H1 (cell line): ENCODE measurements around the gene SLC1A3. TPM values are rescaled to one million over a fixed set of nuclear protein-coding genes. Genes with fewer than 3 reads are reported as not detected.

Experiments used
- CTCF ChIA-PET: fragments of 300-600 bp; sonication (Branson Sonifier 250); formaldehyde crosslinking; loops from one replicate; lab custom pipeline; 2021; ENCODE audit not compliant: partially characterized antibody; lab: Charles Lee
- POLR2A ChIA-PET: fragments of 300-600 bp; sonication (Branson Sonifier 250); formaldehyde crosslinking; loops from one replicate; lab custom pipeline; 2021; ENCODE audit warnings: inconsistent platforms; ENCODE audit not compliant: partially characterized antibody; lab: Charles Lee
- DNase-seq, 2 experiments: peaks; one replicate each; pipeline versions ENCODE4 v3.0.0 to v3.0.0-alpha.2; 2010 to 2022; ENCODE audit warnings: low spot score in 2 of 2, low read depth in 1 of 2, mixed read lengths in 1 of 2
- FAIRE-seq: peaks from 2 replicates; lab custom pipeline; 2011; peaks lifted over from hg19 to GRCh38; lab: Jason Lieb, UNC
- H2AFZ ChIP-seq: 2 replicates; pipeline ENCODE4 v1.8.1; 2012; ENCODE audit warnings: low read length, inconsistent platforms
- H2AK5ac ChIP-seq: 2 replicates; pipeline ENCODE4 v1.6.1; 2013; ENCODE audit warnings: low read depth, low read length
- H2BK120ac ChIP-seq: replicated peaks from 2 replicates; pipeline ENCODE3; 2013; ENCODE audit warnings: low read depth, low read length, inconsistent platforms
- H2BK12ac ChIP-seq: 2 replicates; pipeline ENCODE4 v1.6.1; 2013; ENCODE audit warnings: low read depth, low read length
- H2BK15ac ChIP-seq: 2 replicates; pipeline ENCODE4 v1.6.1; 2013; ENCODE audit warnings: low read length
- H2BK20ac ChIP-seq: 2 replicates; pipeline ENCODE4 v1.6.1; 2013; ENCODE audit warnings: low read length
- H2BK5ac ChIP-seq: 2 replicates; pipeline ENCODE4 v1.6.1; 2013; ENCODE audit warnings: low read depth, low read length
- H3K14ac ChIP-seq: 2 replicates; pipeline ENCODE4 v1.6.1; 2013; ENCODE audit warnings: inconsistent platforms; ENCODE audit not compliant: insufficient read length
- H3K18ac ChIP-seq: 2 replicates; pipeline ENCODE4 v1.6.1; 2013; ENCODE audit warnings: low read length; ENCODE audit errors: extremely low read depth
- H3K23ac ChIP-seq: 2 replicates; pipeline ENCODE4 v1.6.1; 2013; ENCODE audit warnings: inconsistent platforms; ENCODE audit not compliant: insufficient read length
- H3K23me2 ChIP-seq: 2 replicates; pipeline ENCODE4 v1.6.1; 2013; ENCODE audit warnings: low read depth, low read length
- H3K27ac ChIP-seq: 2 replicates; pipeline ENCODE4 v1.6.1; 2011; ENCODE audit warnings: low read depth, low read length, inconsistent platforms
- H3K27me3 ChIP-seq, 4 experiments: replicated peaks in 1 of 4; 1 replicate in 1 of 4; 2 replicates in 3 of 4; pipeline versions ENCODE4 v1.6.1 to v1.8.1; 2011 to 2013; ENCODE audit warnings: low read length in 3 of 4, mild to moderate bottlenecking in 3 of 4, inconsistent platforms in 2 of 4, mixed read lengths in 2 of 4, moderate library complexity in 1 of 4; ENCODE audit not compliant: control insufficient read depth in 3 of 4, insufficient read depth in 3 of 4; ENCODE audit errors: extremely low read depth in 1 of 4
- H3K36me3 ChIP-seq, 4 experiments: 2 replicates each; pipeline versions ENCODE4 v1.6.1 to v1.8.1; 2011 to 2013; ENCODE audit warnings: mild to moderate bottlenecking in 4 of 4, low read length in 3 of 4, moderate library complexity in 2 of 4, control low read depth in 1 of 4, inconsistent platforms in 1 of 4; ENCODE audit not compliant: insufficient read depth in 4 of 4, control insufficient read depth in 2 of 4
- H3K4ac ChIP-seq: replicated peaks from 2 replicates; pipeline ENCODE3; 2013; ENCODE audit warnings: low read length, low read depth, mixed read lengths, inconsistent platforms; ENCODE audit not compliant: insufficient read length
- H3K4me1 ChIP-seq, 4 experiments: replicated peaks in 1 of 4; 1 replicate in 1 of 4; 2 replicates in 3 of 4; pipeline versions ENCODE4 v1.6.1 to v1.8.1; 2011 to 2013; ENCODE audit warnings: low read length in 3 of 4, inconsistent platforms in 2 of 4, mixed read lengths in 1 of 4; ENCODE audit not compliant: insufficient read depth in 4 of 4, control insufficient read depth in 3 of 4
- H3K4me2 ChIP-seq, 2 experiments: 2 replicates each; pipeline versions ENCODE4 v1.6.1 to v1.8.1; 2011 to 2013; ENCODE audit warnings: low read depth in 2 of 2, low read length in 2 of 2, control low read depth in 1 of 2, inconsistent platforms in 1 of 2, mild to moderate bottlenecking in 1 of 2; ENCODE audit not compliant: insufficient read depth in 1 of 2
- H3K4me3 ChIP-seq, 4 experiments: fragments of 200-600, 300-600 bp in 1 of 4; sonication (generic), shearing (Covaris generic), sonication (Bioruptor Twin) in 1 of 4; 2 replicates each; pipeline versions ENCODE4 v1.5.1 to v1.8.1; 2011 to 2016; ENCODE audit warnings: low read length in 4 of 4, low read depth in 3 of 4, control low read depth in 2 of 4, inconsistent platforms in 2 of 4, mild to moderate bottlenecking in 2 of 4, mixed read lengths in 1 of 4, moderate library complexity in 1 of 4; ENCODE audit not compliant: insufficient read depth in 2 of 4; ENCODE audit errors: extremely low read depth in 1 of 4
- H3K56ac ChIP-seq: replicated peaks from 2 replicates; pipeline ENCODE3; 2013; ENCODE audit warnings: low read depth, mild to moderate bottlenecking, mixed read lengths, low read length, inconsistent platforms; ENCODE audit not compliant: insufficient read length
- H3K79me1 ChIP-seq: 2 replicates; pipeline ENCODE4 v1.6.1; 2013; ENCODE audit warnings: low read depth, low read length, control low read depth
- H3K79me2 ChIP-seq, 2 experiments: 2 replicates each; pipeline versions ENCODE4 v1.6.1 to v1.8.1; 2012 to 2013; ENCODE audit warnings: low read length in 2 of 2, mild to moderate bottlenecking in 2 of 2, inconsistent platforms in 1 of 2; ENCODE audit not compliant: insufficient read depth in 2 of 2, control insufficient read depth in 1 of 2
- H3K9ac ChIP-seq, 4 experiments: replicated peaks in 1 of 4; 1 replicate in 1 of 4; 2 replicates in 3 of 4; pipeline versions ENCODE4 v1.6.1 to v1.8.1; 2011 to 2013; ENCODE audit warnings: low read depth in 3 of 4, low read length in 3 of 4, control low read depth in 2 of 4, mild to moderate bottlenecking in 2 of 4, moderate library complexity in 2 of 4, inconsistent platforms in 1 of 4; ENCODE audit errors: extremely low read depth in 1 of 4
- H3K9me3 ChIP-seq, 2 experiments: 2 replicates each; pipeline versions ENCODE4 v1.6.1 to v1.8.1; 2012 to 2013; ENCODE audit warnings: mild to moderate bottlenecking in 2 of 2, moderate library complexity in 2 of 2, control low read depth in 1 of 2, inconsistent platforms in 1 of 2, low read depth in 1 of 2, low read length in 1 of 2, mixed read lengths in 1 of 2; ENCODE audit not compliant: insufficient read depth in 2 of 2
- H4K20me1 ChIP-seq, 2 experiments: replicated peaks in 1 of 2; 2 replicates each; pipeline versions ENCODE3 to v1.8.1; 2011 to 2013; ENCODE audit warnings: inconsistent platforms in 2 of 2, low read length in 2 of 2, mild to moderate bottlenecking in 1 of 2; ENCODE audit not compliant: insufficient read depth in 2 of 2, control insufficient read depth in 1 of 2
- H4K5ac ChIP-seq: 2 replicates; pipeline ENCODE4 v1.6.1; 2013; ENCODE audit warnings: low read length, low read depth, mixed read lengths, inconsistent platforms; ENCODE audit not compliant: insufficient read length
- H4K8ac ChIP-seq: 2 replicates; pipeline ENCODE4 v1.8.0; 2013; ENCODE audit warnings: mild to moderate bottlenecking, moderate library complexity, low read length, inconsistent platforms; ENCODE audit not compliant: insufficient read depth; ENCODE audit errors: extremely low read depth
- H4K91ac ChIP-seq: replicated peaks from 2 replicates; pipeline ENCODE3; 2013; ENCODE audit warnings: low read length, mixed read lengths, inconsistent platforms; ENCODE audit not compliant: insufficient read length
- CBX8 ChIP-seq: fragments of 300-800, 300-1000 bp; sonication (generic); IDR thresholded peaks from 2 replicates; pipeline ENCODE4 v1.7.1; 2016; ENCODE audit warnings: low read depth, low read length, borderline replicate concordance
- RNF2 ChIP-seq: fragments of 200-900, 300-1000 bp; sonication (generic); IDR thresholded peaks from 2 replicates; pipeline ENCODE4 v1.7.1; 2016; ENCODE audit warnings: borderline replicate concordance, low read depth, mild to moderate bottlenecking, antibody characterized with exemption, low read length; ENCODE audit not compliant: poor library complexity, severe bottlenecking; ENCODE audit errors: missing control alignments
- SP1 ChIP-seq: IDR thresholded peaks from 2 replicates; pipeline ENCODE4 v1.6.1; 2011; ENCODE audit warnings: low read depth, low read length
- WGBS, 2 experiments: shearing (Covaris generic) in 1 of 2; methylation state at CpG; one replicate each; pipeline versions ENCODE4 v1.1.6 to v1.1.7; 2013 to 2015; ENCODE audit warnings: low lambda C conversion rate in 2 of 2, mixed read lengths in 2 of 2, inconsistent platforms in 1 of 2, low coverage in 1 of 2, missing lambda C conversion rate in 1 of 2; ENCODE audit not compliant: insufficient replicate concordance in 2 of 2, insufficient coverage in 1 of 2, insufficient read length in 1 of 2; ENCODE audit errors: extremely low coverage in 1 of 2, missing lambda C conversion rate in 1 of 2; 5-methylcytosine and 5-hydroxymethylcytosine counted together
- polyA plus RNA-seq, 7 experiments: library from polyadenylated mRNA; depleted of rRNA in 3 of 7; stranded (reverse) in 5 of 7; unstranded in 2 of 7; fragments of >200 nt in 5 of 7; fragments of 200-250 nt in 2 of 7; gene quantifications; 1 replicate in 5 of 7; 2 replicates in 1 of 7; 4 replicates in 1 of 7; pipeline versions ENCODE4 v1.2.1 to v1.2.3, GENCODE V29; 2011 to 2013; ENCODE audit warnings: missing spikeins in 2 of 7, mixed read lengths in 2 of 7
- total RNA-seq: library from RNA; stranded (reverse); fragmentation: NEBNext Ultra II Directional; extraction: Animal tissue kit (Norgen Biotek cat#: 25700); gene quantifications from 2 replicates; pipeline ENCODE4 v1.2.1, GENCODE V29; 2021

The SLC1A3 gene
- total and polyA plus RNA-seq, 2 of the 8 experiments (the other 6 are each of a cell fraction or from before 2014, with no cell fraction given), result 26.7 to 35.3 TPM

DNA sequence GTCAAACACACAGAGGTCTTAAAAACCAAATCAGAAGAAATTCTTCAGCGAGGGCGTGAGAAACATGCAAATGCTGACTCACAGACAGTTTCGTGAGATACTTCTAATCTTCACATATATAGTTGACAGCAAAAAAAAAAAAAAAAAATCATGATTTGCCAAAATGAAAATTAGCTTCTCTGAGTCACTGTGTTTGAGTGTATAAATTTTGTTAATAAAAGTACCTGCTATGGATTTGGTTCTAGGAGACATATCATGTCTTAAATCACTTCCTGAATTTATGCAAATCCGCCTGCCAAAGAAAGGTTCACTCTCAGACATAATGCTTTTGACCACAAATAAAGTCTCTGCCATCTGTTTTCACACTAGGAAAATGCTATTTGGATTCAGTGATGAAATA lies 114.3 kb downstream of the SLC1A3 start:
- Histone ChIP-seq H3K23me2 (no peaks in the 10 kb centered on the region), H2BK5ac (no peak overlapping the region), H3K79me2 (no peaks in the 10 kb centered on the region), H2BK120ac (no peak overlapping the region), H3K79me1 (no peaks in the 10 kb centered on the region), H2BK20ac (no peak overlapping the region), H3K18ac (no peak overlapping the region), H4K8ac (no peak overlapping the region), H3K4me2 (no peak overlapping the region), H3K9ac (no peak overlapping the region), H4K20me1 (no peaks in the 10 kb centered on the region), H3K36me3 (no peaks in the 10 kb centered on the region), H4K5ac (no peak overlapping the region), H4K91ac (no peak overlapping the region), H3K56ac (no peak overlapping the region), H3K4me1 (peaks cover 0 to 3% (median 0%) of the 10 kb centered on the region in 4 experiments; a peak in 2 of 7 replicates), H3K9me3 (no peaks in the 10 kb centered on the region), H3K4ac (no peak overlapping the region), H3K4me3 (no peak overlapping the region), H2AFZ (no peak overlapping the region), H2AK5ac (no peak overlapping the region), H3K23ac (no peak overlapping the region), H3K14ac (no peak overlapping the region)
- ChIA-PET CTCF (interaction anchor here (0.5 to 7.4 kb wide), 5 partner anchors 8 to 140 kb away, joined by 3 to 48 read pairs (median 3); no protein-coding TSS in a partner anchor), POLR2A (no interaction called here)
- DNase-seq (no peak), FAIRE-seq (no peak)
- 87% methylated on average over 4 of the region's 4 CpGs; no CpG with 5 or more reads in 1 of the 2 experiments for WGBS, 2 experiments
- TF ChIP-seq SP1 (no peak), RNF2 (no peak), CBX8 (no peak)
- TF ChIP-seq, all 59 proteins: peak for 0
- H3K27ac ChIP-seq, result no peak overlapping the region
- H2BK15ac ChIP-seq, result no peak overlapping the region
- no peak overlapping the region for H2BK12ac ChIP-seq
- no peaks in the 10 kb centered on the region for H3K27me3 ChIP-seq
